ENCODE data around the gene NARS2.

NARS2 gene

GRCh38 chr11:78418584-78419211 lies 156.0 kb downstream of the NARS2 start:
- DNase-seq (ENCODE audit: extremely low read depth, insufficient read length) = no peak
- no peaks in the 10 kb centered on the region for H3K27me3 ChIP-seq (replicated peaks; ENCODE audit: control insufficient read depth, insufficient read depth, low read length)

GRCh38 chr11:78417888-78418583 lies 156.6 kb downstream of the NARS2 start:
- DNase-seq (ENCODE audit: extremely low read depth, insufficient read length) = peak; percentile 88
- peak overlapping the region; percentile 75 for H3K4me3 ChIP-seq (replicated peaks; ENCODE audit: low read depth, low read length)
- no peaks in the 10 kb centered on the region for H3K27me3 ChIP-seq (replicated peaks; ENCODE audit: control insufficient read depth, insufficient read depth, low read length)
- no peak for TF ChIP-seq CTCF (IDR thresholded peaks at IDR 0.05; ENCODE audit: insufficient read depth, low read length, poor library complexity, severe bottlenecking)
- H3K36me3 ChIP-seq (ENCODE audit: control insufficient read depth, insufficient read depth, low read length) = no peaks in the 10 kb centered on the region

More at GRCh38 chr11:78418584-78419211, 156.0 kb downstream of the NARS2 start:
- H3K4me3 ChIP-seq (replicated peaks; ENCODE audit: low read depth, low read length) = peak overlapping the region; percentile 75
- no peaks in the 10 kb centered on the region for H3K36me3 ChIP-seq (ENCODE audit: control insufficient read depth, insufficient read depth, low read length)
- no peak for TF ChIP-seq CTCF (IDR thresholded peaks at IDR 0.05; ENCODE audit: insufficient read depth, low read length, poor library complexity, severe bottlenecking)

GRCh38 chr11:78417175-78417887 lies 157.3 kb downstream of the NARS2 start, which contains the start of gene GAB2:
Gene GAB2 (minus strand): TSS chr11:78417820. CDS start chr11:78417720, 100 bp downstream.
- Histone ChIP-seq H3K36me3 (ENCODE audit: control insufficient read depth, insufficient read depth, low read length) (no peaks in the 10 kb centered on the region), H3K27me3 (replicated peaks; ENCODE audit: control insufficient read depth, insufficient read depth, low read length) (no peaks in the 10 kb centered on the region), H3K4me3 (replicated peaks; ENCODE audit: low read depth, low read length) (peak within 1 kb of the TSS; percentile 75)
- no peak for DNase-seq (ENCODE audit: extremely low read depth, insufficient read length)
- no peak for TF ChIP-seq CTCF (IDR thresholded peaks at IDR 0.05; ENCODE audit: insufficient read depth, low read length, poor library complexity, severe bottlenecking)

GRCh38 chr11:78416285-78417174 lies 158.1 kb downstream of the NARS2 start:
- DNase-seq (ENCODE audit: extremely low read depth, insufficient read length) = peak; percentile 85
- Histone ChIP-seq H3K4me3 (replicated peaks; ENCODE audit: low read depth, low read length) (peak overlapping the region; percentile 69), H3K27me3 (replicated peaks; ENCODE audit: control insufficient read depth, insufficient read depth, low read length) (no peaks in the 10 kb centered on the region), H3K36me3 (ENCODE audit: control insufficient read depth, insufficient read depth, low read length) (no peaks in the 10 kb centered on the region)
- peak; percentile 61 for TF ChIP-seq CTCF (IDR thresholded peaks at IDR 0.05; ENCODE audit: insufficient read depth, low read length, poor library complexity, severe bottlenecking)

GRCh38 chr11:78415338-78415737 lies 159.3 kb downstream of the NARS2 start:
- TF ChIP-seq CTCF (IDR thresholded peaks at IDR 0.05; ENCODE audit: insufficient read depth, low read length, poor library complexity, severe bottlenecking) = no peak
- Histone ChIP-seq H3K27me3 (replicated peaks; ENCODE audit: control insufficient read depth, insufficient read depth, low read length) (no peaks in the 10 kb centered on the region), H3K4me3 (replicated peaks; ENCODE audit: low read depth, low read length) (no peak overlapping the region), H3K36me3 (ENCODE audit: control insufficient read depth, insufficient read depth, low read length) (no peaks in the 10 kb centered on the region)
- peak; percentile 45 for DNase-seq (ENCODE audit: extremely low read depth, insufficient read length)
